ENCODE data around the gene INF2. TPM values are rescaled to one million over a fixed set of nuclear protein-coding genes. Genes with fewer than 3 reads are reported as not detected.
A peak's percentile ranks its signal among the peaks of the same experiment; 100 is the strongest.

Gene INF2
- polyA plus RNA-seq, 1 donor (not counting 4 experiments of a cell fraction or from before 2014, with no cell fraction given) = 22.6 TPM

GRCh38 chr14:104731320-104732294, 42.2 kb downstream of the INF2 start:
- H3K4me3 ChIP-seq (ENCODE audit: control insufficient read depth in 2 of 3, extremely low read depth in 1 of 3, insufficient read depth in 2 of 3, low read depth in 1 of 3, low read length in 3 of 3) = no peak overlapping the region
- H3K79me2 ChIP-seq (ENCODE audit: control insufficient read depth, insufficient read depth, low read length) = no peaks in the 10 kb centered on the region
- TF ChIP-seq EZH2 (IDR thresholded peaks at IDR 0.05; ENCODE audit: low read length) (no peak), CTCF (optimal IDR thresholded peaks at IDR 0.05 in 1 of 3, IDR thresholded peaks at IDR 0.05 in 1 of 3, conservative IDR thresholded peaks at IDR 0.05 in 1 of 3; ENCODE audit: extremely low read depth in 1 of 3, insufficient read depth in 2 of 3, low read length in 3 of 3) (peak; percentile 33 to 49 (median 49))
- H3K9me1 ChIP-seq (ENCODE audit: control insufficient read depth, extremely low read depth, insufficient read depth, low read length) = no peaks in the 10 kb centered on the region
- no peak overlapping the region for H3K9ac ChIP-seq (ENCODE audit: control insufficient read depth, extremely low read depth, insufficient read depth, low read length)
- no peak overlapping the region for H3K4me2 ChIP-seq (ENCODE audit: control insufficient read depth, extremely low read depth, insufficient read depth, low read depth, low read length)
- H2AFZ ChIP-seq (ENCODE audit: control insufficient read depth, low read length) = no peak overlapping the region
- H3K4me1 ChIP-seq (ENCODE audit: control insufficient read depth, extremely low read depth, insufficient read depth, low read length) = peaks cover 20% of the 10 kb centered on the region
- H3K27me3 ChIP-seq (ENCODE audit: control insufficient read depth, extremely low read depth, insufficient read depth, low read length) = peaks cover 2% of the 10 kb centered on the region
- dilution Hi-C loops (cut with MboI; ENCODE audit: extremely low pct_ligation_motif_present, low sequenced_read_pairs) = no loop called here
- no peak for DNase-seq (ENCODE audit: low read depth, low spot score)
- H4K20me1 ChIP-seq (ENCODE audit: control insufficient read depth, extremely low read depth, insufficient read depth, low read length) = no peaks in the 10 kb centered on the region
- no peak overlapping the region for H3K27ac ChIP-seq (ENCODE audit: control insufficient read depth, insufficient read depth, low read length)
- H3K9me3 ChIP-seq (ENCODE audit: control insufficient read depth, low read depth, low read length) = no peaks in the 10 kb centered on the region
- no peak for FAIRE-seq
- no peaks in the 10 kb centered on the region for H3K36me3 ChIP-seq (ENCODE audit: control insufficient read depth in 2 of 2, extremely low read depth in 1 of 2, insufficient read depth in 2 of 2, low read length in 2 of 2)

- dilution Hi-C loops (cut with MboI; ENCODE audit: extremely low pct_ligation_motif_present, low sequenced_read_pairs) = no loop called here
- peak overlapping the region; percentile 68 for H3K27ac ChIP-seq (ENCODE audit: control insufficient read depth, insufficient read depth, low read length)
- FAIRE-seq = no peak
Observed at GRCh38 chr14:104732355-104732804, 43.0 kb downstream of the INF2 start.

More at GRCh38 chr14:104732355-104732804, 43.0 kb downstream of the INF2 start:
- Histone ChIP-seq H3K9me1 (ENCODE audit: control insufficient read depth, extremely low read depth, insufficient read depth, low read length) (no peaks in the 10 kb centered on the region), H3K9ac (ENCODE audit: control insufficient read depth, extremely low read depth, insufficient read depth, low read length) (peak overlapping the region; percentile 58), H3K79me2 (ENCODE audit: control insufficient read depth, insufficient read depth, low read length) (no peaks in the 10 kb centered on the region), H3K4me3 (ENCODE audit: control insufficient read depth in 2 of 3, extremely low read depth in 1 of 3, insufficient read depth in 2 of 3, low read depth in 1 of 3, low read length in 3 of 3) (peak overlapping the region in 1 of 3 experiments; percentile 13), H3K9me3 (ENCODE audit: control insufficient read depth, low read depth, low read length) (no peaks in the 10 kb centered on the region), H2AFZ (ENCODE audit: control insufficient read depth, low read length) (no peak overlapping the region), H4K20me1 (ENCODE audit: control insufficient read depth, extremely low read depth, insufficient read depth, low read length) (no peaks in the 10 kb centered on the region), H3K27me3 (ENCODE audit: control insufficient read depth, extremely low read depth, insufficient read depth, low read length) (no peaks in the 10 kb centered on the region), H3K4me1 (ENCODE audit: control insufficient read depth, extremely low read depth, insufficient read depth, low read length) (peaks cover 20% of the 10 kb centered on the region), H3K36me3 (ENCODE audit: control insufficient read depth in 2 of 2, extremely low read depth in 1 of 2, insufficient read depth in 2 of 2, low read length in 2 of 2) (no peaks in the 10 kb centered on the region), H3K4me2 (ENCODE audit: control insufficient read depth, extremely low read depth, insufficient read depth, low read depth, low read length) (peak overlapping the region; percentile 54)
- DNase-seq (ENCODE audit: low read depth, low spot score) = no peak
- TF ChIP-seq EZH2 (IDR thresholded peaks at IDR 0.05; ENCODE audit: low read length) (no peak), CTCF (optimal IDR thresholded peaks at IDR 0.05 in 1 of 3, IDR thresholded peaks at IDR 0.05 in 1 of 3, conservative IDR thresholded peaks at IDR 0.05 in 1 of 3; ENCODE audit: extremely low read depth in 1 of 3, insufficient read depth in 2 of 3, low read length in 3 of 3) (no peak)

Data from keratinocyte (primary cell).